HCT116 (cell line): ENCODE data around the gene PNMA6E. TPM values are rescaled to one million over a fixed set of nuclear protein-coding genes. Genes with fewer than 3 reads are reported as not detected.

ENCODE experiments used
- ATAC-seq: fragments of 200-7000 bp; cut with Tn5 transposase; 2 replicates; pipeline ENCODE4 v1.9.1; 2020; ENCODE audit warnings: mild to moderate bottlenecking, moderate library complexity
- BruUV-seq: library from RNA; stranded (reverse); fragments of 400-500 nt; replicated peaks from 2 replicates; lab custom pipeline; 2021; lab: Mats Ljungman, UMichigan
- CTCF ChIA-PET: fragments of 300-600 bp; sonication (Branson Sonifier 250); formaldehyde crosslinking; loops from one replicate; lab custom pipeline; 2021; ENCODE audit warnings: antibody characterized with exemption; lab: Charles Lee
- POLR2A ChIA-PET: fragments of 300-600, 350-600 bp; sonication (Branson Sonifier 250); formaldehyde crosslinking; loops from one replicate; lab custom pipeline; 2021; ENCODE audit warnings: antibody characterized with exemption; lab: Charles Lee
- RAD21 ChIA-PET, 2 experiments: fragments of 300-600 bp; sonication (Branson Sonifier 250); formaldehyde crosslinking; loops; one replicate each; lab custom pipeline; 2023; ENCODE audit warnings: low total read pairs in 2 of 2; ENCODE audit not compliant: uncharacterized antibody in 2 of 2, unreplicated experiment in 2 of 2, low non-redundant PET in 1 of 2; lab: Charles Lee
- DNase-seq: peaks from one replicate; pipeline ENCODE4 v3.0.0-alpha.2; 2010; ENCODE audit warnings: low read depth, low spot score
- H2AFZ ChIP-seq: fragments of 200-600 bp; shearing (Covaris generic), sonication (generic); 2 replicates; pipeline ENCODE4 v1.6.1; 2017; ENCODE audit warnings: low read depth, mixed run types, mixed read lengths, antibody characterized with exemption, low read length; ENCODE audit not compliant: poor library complexity, severe bottlenecking
- H3K27ac ChIP-seq: 2 replicates; pipeline ENCODE4 v1.5.1; 2012; ENCODE audit warnings: low read depth, low read length
- H3K27me3 ChIP-seq: fragments of 200-600 bp; sonication (generic); 2 replicates; pipeline ENCODE4 v1.6.1; 2016; ENCODE audit warnings: mixed run types, low read length, mixed read lengths; ENCODE audit not compliant: insufficient read depth
- H3K36me3 ChIP-seq, 2 experiments: fragments of 200-500 bp in 1 of 2; fragments of 200-600 bp in 1 of 2; sonication (Bioruptor generic) in 1 of 2; sonication (generic) in 1 of 2; 2 replicates each; pipeline versions ENCODE4 v1.5.1 to v1.6.1; 2014 to 2016; ENCODE audit warnings: low read length in 2 of 2, inconsistent platforms in 1 of 2, mixed read lengths in 1 of 2, mixed run types in 1 of 2; ENCODE audit not compliant: insufficient read depth in 2 of 2, control insufficient read depth in 1 of 2
- H3K4me1 ChIP-seq, 2 experiments: fragments of 200-600 bp in 1 of 2; sonication (generic) in 1 of 2; 2 replicates each; pipeline versions ENCODE4 v1.5.1 to v1.6.1; 2012 to 2017; ENCODE audit warnings: low read length in 2 of 2, inconsistent platforms in 1 of 2, mild to moderate bottlenecking in 1 of 2, mixed read lengths in 1 of 2, mixed run types in 1 of 2, moderate library complexity in 1 of 2; ENCODE audit not compliant: insufficient read depth in 2 of 2, control insufficient read depth in 1 of 2
- H3K4me2 ChIP-seq: fragments of 200-600 bp; sonication (generic); 2 replicates; pipeline ENCODE4 v1.6.1; 2017; ENCODE audit warnings: mixed run types, low read length, mixed read lengths
- H3K4me3 ChIP-seq, 2 experiments: fragments of 200-600 bp in 1 of 2; sonication (generic) in 1 of 2; replicated peaks in 1 of 2; 2 replicates each; pipeline ENCODE4 v1.5.1; 2011 to 2016; ENCODE audit warnings: low read length in 2 of 2, control low read depth in 1 of 2, low read depth in 1 of 2, mild to moderate bottlenecking in 1 of 2, mixed read lengths in 1 of 2, mixed run types in 1 of 2
- H3K79me2 ChIP-seq: fragments of 200-600 bp; sonication (generic); 2 replicates; pipeline ENCODE4 v1.6.1; 2017; ENCODE audit warnings: mild to moderate bottlenecking, mixed run types, low read length, moderate library complexity, mixed read lengths; ENCODE audit not compliant: insufficient read depth
- H3K9ac ChIP-seq: fragments of 200-600 bp; sonication (generic); 2 replicates; pipeline ENCODE4 v1.6.1; 2016; ENCODE audit warnings: low read length, mixed read lengths
- H3K9me2 ChIP-seq: fragments of 200-600 bp; sonication (generic), shearing (Covaris generic); 2 replicates; pipeline ENCODE4 v1.6.1; 2017; ENCODE audit warnings: mixed run types, mild to moderate bottlenecking, moderate library complexity; ENCODE audit not compliant: insufficient read depth
- H3K9me3 ChIP-seq, 2 experiments: fragments of 200-500 bp in 1 of 2; fragments of 200-600 bp in 1 of 2; sonication (Bioruptor generic) in 1 of 2; sonication (generic) in 1 of 2; 2 replicates each; pipeline ENCODE4 v1.6.1; 2014 to 2017; ENCODE audit warnings: low read length in 2 of 2, mixed read lengths in 2 of 2, inconsistent platforms in 1 of 2, low read depth in 1 of 2, mild to moderate bottlenecking in 1 of 2, mixed run types in 1 of 2, moderate library complexity in 1 of 2; ENCODE audit not compliant: control insufficient read depth in 1 of 2, insufficient read depth in 1 of 2
- H4K20me1 ChIP-seq: fragments of 200-600 bp; sonication (generic), shearing (Covaris generic); 2 replicates; pipeline ENCODE4 v1.6.1; 2017; ENCODE audit warnings: mixed run types, mild to moderate bottlenecking, moderate library complexity; ENCODE audit not compliant: insufficient read depth
- CBX3 ChIP-seq: IDR thresholded peaks from 2 replicates; pipeline ENCODE4 v1.6.1; 2012; ENCODE audit warnings: low read depth
- CTCF ChIP-seq, 3 experiments: fragments of 200-600 bp in 1 of 3; sonication (generic) in 1 of 3; IDR thresholded peaks in 2 of 3; conservative IDR thresholded peaks in 1 of 3; 2 replicates each; pipeline ENCODE4 v1.5.1; 2012 to 2017; ENCODE audit warnings: low read depth in 2 of 3, low read length in 2 of 3, antibody characterized with exemption in 1 of 3, borderline replicate concordance in 1 of 3, control low read depth in 1 of 3, mild to moderate bottlenecking in 1 of 3, mixed read lengths in 1 of 3, mixed run types in 1 of 3, moderate library complexity in 1 of 3; ENCODE audit not compliant: insufficient read depth in 1 of 3
- EGR1 ChIP-seq: IDR thresholded peaks from 2 replicates; pipeline ENCODE4 v1.6.1; 2012; ENCODE audit warnings: low read depth
- JUND ChIP-seq: IDR thresholded peaks from 2 replicates; pipeline ENCODE4 v1.6.1; 2012
- SP1 ChIP-seq: IDR thresholded peaks from 2 replicates; pipeline ENCODE4 v1.6.1; 2012; ENCODE audit warnings: low read depth
- TCF7L2 ChIP-seq: IDR thresholded peaks from 2 replicates; pipeline ENCODE4 v1.7.0; 2011; ENCODE audit warnings: borderline replicate concordance, inconsistent platforms; ENCODE audit not compliant: insufficient read depth, insufficient read length; ENCODE audit errors: extremely low read depth
- YY1 ChIP-seq: IDR thresholded peaks from 2 replicates; pipeline ENCODE4 v1.6.1; 2011; ENCODE audit warnings: low read length, low read depth, moderate library complexity, mild to moderate bottlenecking; ENCODE audit not compliant: insufficient replicate concordance; ENCODE audit errors: extremely low read depth
- ZNF274 ChIP-seq: fragments of 200-500 bp; sonication (Bioruptor generic); IDR thresholded peaks from 2 replicates; pipeline ENCODE4 v1.6.1; 2014; ENCODE audit warnings: mild to moderate bottlenecking, low read depth, low read length, inconsistent platforms
- intact Hi-C: fragments of 100-400 bp; cut with micrococcal nuclease; formaldehyde crosslinking; loops from 2 replicates; pipeline ENCODE4 v1.10.0; 2022
- total RNA-seq: library from RNA; stranded (reverse); gene quantifications from one replicate; pipeline ENCODE4 v1.2.1, GENCODE V29; 2021; ENCODE audit not compliant: unreplicated experiment
- TF ChIP-seq, protein P1 (sequence below): IDR thresholded peaks from 2 replicates; pipeline ENCODE4 v1.6.1; 2012

PNMA6E gene
- total RNA-seq, 1 experiment from 2014 or later: not detected

DNA sequence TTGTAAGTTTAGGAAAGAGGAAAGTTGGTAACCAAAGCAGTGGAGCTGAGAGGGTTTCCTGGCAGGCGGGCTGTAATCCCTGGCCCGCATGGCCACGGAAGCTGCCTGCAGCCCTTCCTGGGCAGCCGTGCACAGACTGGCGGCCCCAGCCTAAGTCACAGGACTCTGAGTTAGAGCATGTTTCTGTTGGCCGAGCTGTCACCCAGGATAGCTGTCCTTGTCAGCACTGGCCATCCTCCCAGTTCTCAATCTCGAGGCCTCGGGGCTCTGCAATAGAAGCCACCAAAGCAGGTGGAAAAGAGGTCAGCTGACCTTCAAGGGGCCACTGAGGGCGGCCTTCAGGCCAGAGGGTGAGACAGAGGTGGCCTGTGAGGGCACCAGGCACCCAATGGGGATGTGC, 20.5 kb downstream of the PNMA6E start:
- RAD21 ChIA-PET: no interaction called here
- Histone ChIP-seq H3K27me3 (no peaks in the 10 kb centered on the region), H3K4me1 (no peaks in the 10 kb centered on the region), H3K9ac (no peak overlapping the region), H4K20me1 (no peaks in the 10 kb centered on the region), H3K79me2 (no peaks in the 10 kb centered on the region), H3K4me2 (no peak overlapping the region), H3K36me3 (no peaks in the 10 kb centered on the region), H2AFZ (no peak overlapping the region), H3K9me3 (no peaks in the 10 kb centered on the region), H3K4me3 (no peak overlapping the region), H3K9me2 (no peaks in the 10 kb centered on the region), H3K27ac (no peak overlapping the region)
- intact Hi-C loops: no loop called here
- DNase-seq: no peak
- no TSS peak for BruUV-seq
- no peak for TF ChIP-seq CTCF (IDR thresholded peaks at IDR 0.05 in 2 of 3, conservative IDR thresholded peaks at IDR 0.05 in 1 of 3; ENCODE audit: borderline replicate concordance in 1 of 3, insufficient read depth in 1 of 3, low read depth in 2 of 3, low read length in 2 of 3)
- TF ChIP-seq EGR1: no peak
- TF ChIP-seq JUND: no peak
- TF ChIP-seq SP1: no peak
- TF ChIP-seq, protein P1, sequence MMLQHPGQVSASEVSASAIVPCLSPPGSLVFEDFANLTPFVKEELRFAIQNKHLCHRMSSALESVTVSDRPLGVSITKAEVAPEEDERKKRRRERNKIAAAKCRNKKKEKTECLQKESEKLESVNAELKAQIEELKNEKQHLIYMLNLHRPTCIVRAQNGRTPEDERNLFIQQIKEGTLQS: no peak
- TF ChIP-seq ZNF274: no peak
- no peak for TF ChIP-seq YY1
- TF ChIP-seq TCF7L2: no peak
- TF ChIP-seq CBX3: no peak
- CTCF ChIA-PET: no interaction called here
- POLR2A ChIA-PET: no interaction called here
- ATAC-seq: no peak
